Stimulated activated naive CD8-positive, alpha-beta T cell treated with anti-CD3 and anti-CD28 coated beads, Interleukin-15, Interleukin-2, amounts not matched to agents 100 ng/mL and 50 ng/mL, for 24 hours (primary cell): ENCODE measurements around the gene KCNK4.

Source experiments
- H3K27ac Mint-ChIP-seq: one replicate; pipeline ENCODE4 v1.8.0; 2021; ENCODE audit warnings: mild to moderate bottlenecking, mixed read lengths
- H3K27me3 Mint-ChIP-seq: one replicate; pipeline ENCODE4 v1.8.0; 2021; ENCODE audit warnings: mixed read lengths
- H3K36me3 Mint-ChIP-seq: one replicate; pipeline ENCODE4 v1.8.0; 2021; ENCODE audit warnings: low read depth, mixed read lengths
- H3K4me1 Mint-ChIP-seq: one replicate; pipeline ENCODE4 v1.8.0; 2021; ENCODE audit warnings: low read depth, mixed read lengths
- H3K4me3 Mint-ChIP-seq: one replicate; pipeline ENCODE4 v1.8.0; 2021; ENCODE audit warnings: mild to moderate bottlenecking, mixed read lengths
- H3K9me3 Mint-ChIP-seq: one replicate; pipeline ENCODE4 v1.8.0; 2021; ENCODE audit warnings: mixed read lengths

Gene KCNK4

DNA sequence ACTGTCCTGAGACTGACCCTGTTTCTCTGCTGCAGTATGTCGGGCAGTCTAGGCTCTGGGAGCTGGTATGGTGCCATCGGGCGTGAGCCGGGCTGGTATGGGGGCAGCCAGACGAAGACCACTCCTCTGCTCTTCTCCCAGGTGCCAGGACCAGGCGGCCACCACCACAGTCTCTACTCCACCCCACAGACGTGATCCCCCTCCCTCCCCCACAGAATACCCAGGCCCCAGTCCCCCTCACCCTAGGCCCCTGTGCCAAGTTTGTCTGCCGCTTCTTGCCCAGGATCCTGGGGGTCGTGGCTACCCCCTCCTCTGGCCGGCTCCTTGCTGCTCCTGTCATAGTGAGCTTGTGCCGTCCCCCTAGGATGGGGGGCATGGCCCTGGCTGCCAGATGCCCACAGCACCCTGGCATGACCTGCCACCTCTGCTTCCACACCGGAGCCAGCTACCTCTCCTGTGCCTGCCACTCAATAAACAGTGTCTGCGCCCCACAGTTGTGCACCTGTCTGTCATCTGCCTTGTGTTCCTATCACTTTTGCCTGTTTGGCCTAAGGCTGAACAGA lies 2.0 kb upstream of the KCNK4 start:
- Mint-ChIP-seq H3K27me3 (peaks cover 21% of the 10 kb centered on the region), H3K4me3 (no peak overlapping the region), H3K9me3 (no peaks in the 10 kb centered on the region), H3K36me3 (no peaks in the 10 kb centered on the region), H3K4me1 (peaks cover 14% of the 10 kb centered on the region), H3K27ac (no peak overlapping the region)

GRCh38 chr11:64290352-64291261 lies 495 bp upstream of the KCNK4 start:
- no peak overlapping the region for H3K27ac Mint-ChIP-seq
- H3K4me3 Mint-ChIP-seq = peak overlapping the region; percentile 63

DNA sequence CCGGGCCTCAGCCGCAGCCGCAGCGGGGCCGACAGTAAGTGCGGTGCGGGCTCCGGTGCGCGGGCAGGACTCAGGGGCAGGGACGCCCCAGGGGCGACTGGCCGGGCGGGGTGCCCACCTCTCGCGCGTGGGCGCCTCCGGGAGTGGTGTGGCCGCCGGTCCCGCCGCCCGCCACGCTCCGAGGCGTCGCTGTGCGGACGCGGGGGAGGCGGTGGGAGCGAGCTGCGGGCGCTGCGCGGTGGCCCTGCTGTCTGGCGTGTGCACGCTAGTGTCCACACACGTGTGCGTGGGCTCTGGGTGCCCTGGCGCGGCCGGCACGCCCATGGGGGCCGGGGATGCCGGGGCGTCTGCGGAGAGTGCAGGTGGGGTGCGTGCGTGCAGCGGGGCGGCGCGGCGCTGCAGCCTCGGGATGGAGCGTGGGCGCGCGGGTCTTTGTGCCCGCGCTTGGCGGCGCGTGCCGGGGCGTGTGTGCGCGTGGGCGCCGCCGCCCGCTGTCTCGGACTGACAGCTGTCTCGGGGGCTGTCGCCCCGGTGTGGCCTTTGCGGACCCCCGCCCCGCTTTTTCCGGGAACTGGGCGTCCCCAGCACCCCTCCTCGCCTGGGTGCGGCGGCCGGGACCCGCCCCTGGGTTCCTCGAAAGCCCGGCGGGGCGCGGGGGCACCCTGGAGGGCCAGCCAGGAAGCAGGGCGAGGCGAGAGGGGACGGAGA lies 804 bp downstream of the KCNK4 start:
- no peaks in the 10 kb centered on the region for H3K36me3 Mint-ChIP-seq
- H3K4me1 Mint-ChIP-seq = peaks cover 5% of the 10 kb centered on the region
- H3K27me3 Mint-ChIP-seq = peaks cover 45% of the 10 kb centered on the region
- H3K27ac Mint-ChIP-seq = no peak overlapping the region
- no peaks in the 10 kb centered on the region for H3K9me3 Mint-ChIP-seq
- no peak overlapping the region for H3K4me3 Mint-ChIP-seq

More at GRCh38 chr11:64290352-64291261, 495 bp upstream of the KCNK4 start:
- Mint-ChIP-seq H3K36me3 (no peaks in the 10 kb centered on the region), H3K27me3 (peaks cover 33% of the 10 kb centered on the region), H3K9me3 (no peaks in the 10 kb centered on the region), H3K4me1 (peaks cover 12% of the 10 kb centered on the region)

- Mint-ChIP-seq H3K4me1 (peaks cover 8% of the 10 kb centered on the region), H3K9me3 (no peaks in the 10 kb centered on the region), H3K27ac (no peak overlapping the region), H3K4me3 (no peak overlapping the region), H3K27me3 (peaks cover 53% of the 10 kb centered on the region), H3K36me3 (no peaks in the 10 kb centered on the region)
These were observed 1.6 kb downstream of the KCNK4 start for GRCh38 chr11:64292460-64293254.

DNA sequence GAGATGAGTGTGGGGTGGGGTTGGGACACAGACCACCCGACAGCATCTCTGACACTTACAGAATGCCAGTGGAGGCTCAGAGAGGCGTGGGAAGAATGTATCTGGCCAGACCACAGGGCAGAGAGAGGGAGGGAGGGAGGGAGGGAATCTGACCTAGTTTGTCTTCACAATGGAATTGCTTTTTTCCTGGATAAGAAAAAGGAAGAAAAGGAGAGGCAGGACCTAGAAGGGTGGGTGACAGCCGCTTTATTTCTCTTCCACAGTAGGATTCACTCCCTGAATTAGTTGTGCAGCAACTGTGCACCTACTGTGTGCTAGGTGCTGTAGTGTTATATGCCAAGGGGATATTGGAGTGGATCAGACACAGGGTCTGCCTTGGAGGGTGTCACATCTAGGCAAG lies 3.7 kb downstream of the KCNK4 start:
- peaks cover 71% of the 10 kb centered on the region for H3K27me3 Mint-ChIP-seq
- no peaks in the 10 kb centered on the region for H3K36me3 Mint-ChIP-seq
- H3K9me3 Mint-ChIP-seq = no peaks in the 10 kb centered on the region
- H3K4me3 Mint-ChIP-seq = no peak overlapping the region
- H3K27ac Mint-ChIP-seq = no peak overlapping the region
- H3K4me1 Mint-ChIP-seq = peaks cover 11% of the 10 kb centered on the region

DNA sequence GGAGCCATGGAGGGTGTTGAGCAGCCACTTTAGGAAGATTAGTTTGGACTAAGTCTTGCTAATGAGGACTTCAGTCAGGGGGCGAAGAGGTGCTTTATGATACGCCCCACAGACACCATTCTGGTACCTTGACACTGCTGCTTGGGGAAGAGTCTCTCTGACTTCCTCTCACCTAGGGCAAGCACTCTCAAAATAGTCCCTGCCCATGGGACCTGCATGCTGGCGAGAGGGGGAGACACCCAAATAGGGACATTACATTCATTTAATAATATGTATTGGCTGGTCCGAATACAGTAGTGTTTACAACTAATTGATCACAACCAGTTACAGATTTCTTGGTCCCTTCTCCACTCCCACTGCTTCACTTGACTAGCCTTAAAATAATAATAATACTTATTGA lies 4.7 kb downstream of the KCNK4 start:
- Mint-ChIP-seq H3K4me3 (no peak overlapping the region), H3K4me1 (peaks cover 16% of the 10 kb centered on the region), H3K27ac (no peak overlapping the region), H3K9me3 (no peaks in the 10 kb centered on the region), H3K27me3 (peaks cover 73% of the 10 kb centered on the region), H3K36me3 (no peaks in the 10 kb centered on the region)

- Mint-ChIP-seq H3K36me3 (no peaks in the 10 kb centered on the region), H3K9me3 (no peaks in the 10 kb centered on the region), H3K27me3 (peaks cover 74% of the 10 kb centered on the region), H3K27ac (no peak overlapping the region), H3K4me3 (no peak overlapping the region), H3K4me1 (peaks cover 17% of the 10 kb centered on the region)
These were observed 5.1 kb downstream of the KCNK4 start for GRCh38 chr11:64296236-64296635.

DNA sequence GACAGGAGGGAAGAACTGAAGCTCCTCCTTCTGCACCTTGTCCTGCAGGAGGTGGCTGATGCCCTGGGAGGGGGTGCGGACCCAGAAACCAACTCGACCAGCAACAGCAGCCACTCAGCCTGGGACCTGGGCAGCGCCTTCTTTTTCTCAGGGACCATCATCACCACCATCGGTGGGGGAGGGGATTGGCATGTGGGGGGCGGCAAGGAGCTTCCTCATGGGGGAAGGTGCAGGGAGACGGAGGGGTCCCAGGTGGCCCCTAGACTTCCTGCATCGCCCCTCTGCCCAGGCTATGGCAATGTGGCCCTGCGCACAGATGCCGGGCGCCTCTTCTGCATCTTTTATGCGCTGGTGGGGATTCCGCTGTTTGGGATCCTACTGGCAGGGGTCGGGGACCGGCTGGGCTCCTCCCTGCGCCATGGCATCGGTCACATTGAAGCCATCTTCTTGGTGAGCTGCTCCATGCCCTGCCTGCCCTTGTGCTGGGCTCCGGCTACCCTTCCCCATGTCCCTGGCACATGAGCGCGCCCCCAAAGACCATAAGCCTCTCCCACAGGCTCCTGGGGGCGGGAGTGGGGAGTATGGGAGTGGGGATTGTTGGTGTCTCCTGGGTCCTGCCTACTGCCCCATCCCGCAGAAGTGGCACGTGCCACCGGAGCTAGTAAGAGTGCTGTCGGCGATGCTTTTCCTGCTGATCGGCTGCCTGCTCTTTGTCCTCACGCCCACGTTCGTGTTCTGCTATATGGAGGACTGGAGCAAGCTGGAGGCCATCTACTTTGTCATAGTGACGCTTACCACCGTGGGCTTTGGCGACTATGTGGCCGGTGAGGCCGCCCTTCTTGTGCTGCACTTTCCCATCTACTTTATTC lies 6.0 kb downstream of the KCNK4 start:
- H3K4me1 Mint-ChIP-seq = peaks cover 17% of the 10 kb centered on the region
- H3K9me3 Mint-ChIP-seq = no peaks in the 10 kb centered on the region
- no peaks in the 10 kb centered on the region for H3K36me3 Mint-ChIP-seq
- H3K27ac Mint-ChIP-seq = no peak overlapping the region
- peaks cover 77% of the 10 kb centered on the region for H3K27me3 Mint-ChIP-seq
- no peak overlapping the region for H3K4me3 Mint-ChIP-seq

DNA sequence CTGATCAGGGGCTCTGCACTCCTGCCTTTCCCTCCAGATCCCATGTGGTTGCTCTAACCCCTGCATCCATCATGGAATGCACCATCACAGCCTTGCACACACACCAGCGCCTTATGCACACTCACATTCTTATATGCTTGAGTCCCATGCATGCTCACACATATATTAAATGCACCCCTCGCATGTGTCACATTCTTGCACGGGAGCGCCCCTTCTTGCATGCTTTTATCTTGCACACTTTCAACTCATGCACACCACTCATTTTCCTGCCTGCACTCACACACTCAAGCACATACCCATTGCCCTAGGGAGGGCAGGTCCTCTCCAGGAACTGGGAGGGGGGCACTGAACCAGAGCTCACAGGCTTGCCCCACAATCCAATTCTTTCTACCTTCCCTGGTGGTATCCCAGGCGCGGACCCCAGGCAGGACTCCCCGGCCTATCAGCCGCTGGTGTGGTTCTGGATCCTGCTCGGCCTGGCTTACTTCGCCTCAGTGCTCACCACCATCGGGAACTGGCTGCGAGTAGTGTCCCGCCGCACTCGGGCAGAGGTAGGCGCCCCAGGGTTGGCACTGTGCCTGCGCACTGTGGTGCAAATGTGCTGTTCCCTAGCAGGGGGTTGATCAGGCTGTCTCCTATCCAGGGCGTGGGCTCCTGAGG lies 6.7 kb downstream of the KCNK4 start:
- H3K9me3 Mint-ChIP-seq = no peaks in the 10 kb centered on the region
- H3K27me3 Mint-ChIP-seq = peaks cover 74% of the 10 kb centered on the region
- no peak overlapping the region for H3K27ac Mint-ChIP-seq
- H3K4me3 Mint-ChIP-seq = no peak overlapping the region
- no peaks in the 10 kb centered on the region for H3K36me3 Mint-ChIP-seq
- H3K4me1 Mint-ChIP-seq = peaks cover 17% of the 10 kb centered on the region

GRCh38 chr11:64298966-64299846 lies 8.1 kb downstream of the KCNK4 start:
- Mint-ChIP-seq H3K36me3 (no peaks in the 10 kb centered on the region), H3K27me3 (peaks cover 64% of the 10 kb centered on the region), H3K9me3 (no peaks in the 10 kb centered on the region), H3K4me3 (peak overlapping the region; percentile 26), H3K4me1 (peaks cover 22% of the 10 kb centered on the region), H3K27ac (no peak overlapping the region)

GRCh38 chr11:64299847-64300648 lies 8.9 kb downstream of the KCNK4 start, which contains the start of gene CATSPERZ:
CATSPERZ (plus strand) TSS chr11:64300358; CDS start chr11:64300411, 53 bp downstream.
- Mint-ChIP-seq H3K27ac (no peak within 1 kb of the TSS), H3K9me3 (no peaks in the 10 kb centered on the region), H3K27me3 (peaks cover 58% of the 10 kb centered on the region), H3K4me1 (peaks cover 26% of the 10 kb centered on the region), H3K4me3 (peak within 1 kb of the TSS; percentile 61), H3K36me3 (no peaks in the 10 kb centered on the region)
